ENCODE data around the gene NR2F6.

GRCh38 chr19:17240826-17241399 lies 4.8 kb downstream of the NR2F6 start:
- TF ChIP-seq NANOG (IDR thresholded peaks at IDR 0.05; ENCODE audit: borderline replicate concordance) (no peak), EZH2 (IDR thresholded peaks at IDR 0.05; ENCODE audit: low read depth, unreplicated experiment) (no peak), POLR2AphosphoS5 (IDR thresholded peaks at IDR 0.05; ENCODE audit: low read depth) (no peak), EZH2phosphoT487 (IDR thresholded peaks at IDR 0.05; ENCODE audit: unreplicated experiment) (no peak), CREB1 (CRISPR knock-in tag; IDR thresholded peaks at IDR 0.05; ENCODE audit: low read depth) (no peak), JUNB (IDR thresholded peaks at IDR 0.05; ENCODE audit: unreplicated experiment) (no peak), ZNF331 (CRISPR knock-in tag; IDR thresholded peaks at IDR 0.05; ENCODE audit: low read depth) (no peak)
- TF ChIP-seq, protein P1, sequence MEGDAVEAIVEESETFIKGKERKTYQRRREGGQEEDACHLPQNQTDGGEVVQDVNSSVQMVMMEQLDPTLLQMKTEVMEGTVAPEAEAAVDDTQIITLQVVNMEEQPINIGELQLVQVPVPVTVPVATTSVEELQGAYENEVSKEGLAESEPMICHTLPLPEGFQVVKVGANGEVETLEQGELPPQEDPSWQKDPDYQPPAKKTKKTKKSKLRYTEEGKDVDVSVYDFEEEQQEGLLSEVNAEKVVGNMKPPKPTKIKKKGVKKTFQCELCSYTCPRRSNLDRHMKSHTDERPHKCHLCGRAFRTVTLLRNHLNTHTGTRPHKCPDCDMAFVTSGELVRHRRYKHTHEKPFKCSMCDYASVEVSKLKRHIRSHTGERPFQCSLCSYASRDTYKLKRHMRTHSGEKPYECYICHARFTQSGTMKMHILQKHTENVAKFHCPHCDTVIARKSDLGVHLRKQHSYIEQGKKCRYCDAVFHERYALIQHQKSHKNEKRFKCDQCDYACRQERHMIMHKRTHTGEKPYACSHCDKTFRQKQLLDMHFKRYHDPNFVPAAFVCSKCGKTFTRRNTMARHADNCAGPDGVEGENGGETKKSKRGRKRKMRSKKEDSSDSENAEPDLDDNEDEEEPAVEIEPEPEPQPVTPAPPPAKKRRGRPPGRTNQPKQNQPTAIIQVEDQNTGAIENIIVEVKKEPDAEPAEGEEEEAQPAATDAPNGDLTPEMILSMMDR (conservative IDR thresholded peaks at IDR 0.05; ENCODE audit: low read depth in 2 of 2) = no peak

Data from GM23338 (cell line).